H9 (cell line): Measurements from ENCODE around the gene C1D. TPM values are rescaled to one million over a fixed set of nuclear protein-coding genes. Genes with fewer than 3 reads are reported as not detected.

Experiments
- DNase-seq: peaks from one replicate; pipeline ENCODE4 v3.0.0-alpha.2; 2017
- H2AFZ ChIP-seq: one replicate; pipeline ENCODE4 v1.6.1; 2013; ENCODE audit warnings: mild to moderate bottlenecking, low read length, control low read depth, moderate library complexity
- H2AK5ac ChIP-seq: 2 replicates; pipeline ENCODE4 v1.6.1; 2013; ENCODE audit warnings: low read length, control low read depth, mixed read lengths; ENCODE audit not compliant: insufficient read length
- H2BK120ac ChIP-seq: one replicate; pipeline ENCODE4 v1.6.1; 2013; ENCODE audit warnings: low read depth, mild to moderate bottlenecking, low read length, control low read depth, inconsistent platforms; ENCODE audit not compliant: poor library complexity, severe bottlenecking
- H2BK12ac ChIP-seq: 2 replicates; pipeline ENCODE4 v1.6.1; 2013; ENCODE audit warnings: low read length, control low read depth, mixed read lengths, low read depth; ENCODE audit not compliant: insufficient read length
- H2BK15ac ChIP-seq: 2 replicates; pipeline ENCODE4 v1.6.1; 2013; ENCODE audit warnings: low read depth, low read length, control low read depth
- H2BK20ac ChIP-seq: one replicate; pipeline ENCODE4 v1.6.1; 2013; ENCODE audit warnings: low read depth, mild to moderate bottlenecking, low read length, control low read depth, inconsistent platforms; ENCODE audit not compliant: poor library complexity, severe bottlenecking
- H2BK5ac ChIP-seq: 2 replicates; pipeline ENCODE4 v1.6.1; 2013; ENCODE audit warnings: low read length, control low read depth, mixed read lengths; ENCODE audit not compliant: insufficient read length
- H3K14ac ChIP-seq: 2 replicates; pipeline ENCODE4 v1.6.1; 2013; ENCODE audit warnings: low read length, control low read depth; ENCODE audit not compliant: insufficient read depth
- H3K18ac ChIP-seq: 2 replicates; pipeline ENCODE4 v1.6.1; 2013; ENCODE audit warnings: low read depth, mild to moderate bottlenecking, mixed read lengths, low read length, control low read depth; ENCODE audit not compliant: insufficient read length
- H3K23ac ChIP-seq: 2 replicates; pipeline ENCODE4 v1.6.1; 2013; ENCODE audit warnings: low read length, control low read depth, mixed read lengths, low read depth; ENCODE audit not compliant: insufficient read length
- H3K23me2 ChIP-seq: 2 replicates; pipeline ENCODE4 v1.6.1; 2013; ENCODE audit warnings: low read depth, mild to moderate bottlenecking, mixed read lengths, low read length, control low read depth; ENCODE audit not compliant: insufficient read length, poor library complexity, severe bottlenecking
- H3K27ac ChIP-seq: 2 replicates; pipeline ENCODE4 v1.5.1; 2013; ENCODE audit warnings: low read length, control low read depth, mixed read lengths, low read depth; ENCODE audit not compliant: insufficient read length
- H3K27me3 ChIP-seq: 2 replicates; pipeline ENCODE4 v1.6.1; 2013; ENCODE audit warnings: low read length, control low read depth, inconsistent platforms; ENCODE audit not compliant: insufficient read depth
- H3K4ac ChIP-seq: 2 replicates; pipeline ENCODE4 v1.6.1; 2013; ENCODE audit warnings: low read depth, mild to moderate bottlenecking, control low read depth, inconsistent platforms, low read length, moderate library complexity
- H3K4me1 ChIP-seq: 2 replicates; pipeline ENCODE4 v1.6.1; 2013; ENCODE audit warnings: low read length, control low read depth, inconsistent platforms; ENCODE audit not compliant: insufficient read depth
- H3K4me2 ChIP-seq: 2 replicates; pipeline ENCODE4 v1.6.1; 2013; ENCODE audit warnings: low read length, control low read depth, mixed read lengths; ENCODE audit not compliant: insufficient read length, insufficient read depth
- H3K56ac ChIP-seq: 2 replicates; pipeline ENCODE4 v1.6.1; 2013; ENCODE audit warnings: low read depth, mild to moderate bottlenecking, mixed read lengths, low read length, control low read depth; ENCODE audit not compliant: insufficient read length
- H3K79me1 ChIP-seq: 2 replicates; pipeline ENCODE4 v1.6.1; 2013; ENCODE audit warnings: low read depth, mild to moderate bottlenecking, moderate library complexity, low read length, control low read depth, inconsistent platforms; ENCODE audit not compliant: insufficient read depth, poor library complexity, severe bottlenecking
- H3K79me2 ChIP-seq: 2 replicates; pipeline ENCODE4 v1.6.1; 2013; ENCODE audit warnings: low read length, control low read depth, inconsistent platforms; ENCODE audit not compliant: insufficient read depth
- H3K9ac ChIP-seq: 2 replicates; pipeline ENCODE4 v1.6.1; 2013; ENCODE audit warnings: low read length, control low read depth, mixed read lengths; ENCODE audit not compliant: insufficient read length; ENCODE audit errors: extremely low read depth
- H3K9me3 ChIP-seq: one replicate; pipeline ENCODE4 v1.6.1; 2013; ENCODE audit warnings: low read depth, low read length, inconsistent platforms; ENCODE audit not compliant: control insufficient read depth
- H3T11ph ChIP-seq: one replicate; pipeline ENCODE4 v1.6.1; 2013; ENCODE audit warnings: mild to moderate bottlenecking, low read length, control low read depth, inconsistent platforms
- H4K20me1 ChIP-seq: one replicate; pipeline ENCODE4 v1.6.1; 2013; ENCODE audit not compliant: control insufficient read depth, insufficient read length, insufficient read depth
- H4K5ac ChIP-seq: 2 replicates; pipeline ENCODE4 v1.6.1; 2013; ENCODE audit warnings: low read depth, mild to moderate bottlenecking, mixed read lengths, low read length, control low read depth; ENCODE audit not compliant: insufficient read length
- H4K8ac ChIP-seq: replicated peaks from 2 replicates; pipeline ENCODE4 v1.6.1; 2013; ENCODE audit warnings: low read length, control low read depth, mixed read lengths, low read depth; ENCODE audit not compliant: insufficient read length
- H4K91ac ChIP-seq: 2 replicates; pipeline ENCODE4 v1.6.1; 2013; ENCODE audit warnings: low read depth, mild to moderate bottlenecking, moderate library complexity, mixed read lengths, low read length, control low read depth; ENCODE audit not compliant: insufficient read length
- H3K27ac Mint-ChIP-seq, 3 experiments: 2 replicates in 2 of 3; 3 replicates in 1 of 3; pipeline ENCODE4 v1.8.0; 2020 to 2021; ENCODE audit warnings: mixed read lengths in 3 of 3, mild to moderate bottlenecking in 1 of 3, moderate library complexity in 1 of 3
- H3K27me3 Mint-ChIP-seq: 2 replicates; pipeline ENCODE4 v1.8.0; 2021; ENCODE audit warnings: low read depth, mild to moderate bottlenecking, moderate library complexity, mixed read lengths
- H3K36me3 Mint-ChIP-seq, 3 experiments: 2 replicates in 2 of 3; 3 replicates in 1 of 3; pipeline ENCODE4 v1.8.0; 2020 to 2021; ENCODE audit warnings: low read depth in 3 of 3, mixed read lengths in 3 of 3; ENCODE audit not compliant: insufficient read depth in 1 of 3
- H3K4me1 Mint-ChIP-seq, 2 experiments: 2 replicates each; pipeline ENCODE4 v1.8.0; 2020; ENCODE audit warnings: mixed read lengths in 2 of 2
- H3K4me3 Mint-ChIP-seq, 2 experiments: 2 replicates in 1 of 2; 3 replicates in 1 of 2; pipeline ENCODE4 v1.8.0; 2020 to 2021; ENCODE audit warnings: mild to moderate bottlenecking in 2 of 2, mixed read lengths in 2 of 2, moderate library complexity in 1 of 2
- H3K9me3 Mint-ChIP-seq, 2 experiments: 2 replicates in 1 of 2; 3 replicates in 1 of 2; pipeline ENCODE4 v1.8.0; 2020; ENCODE audit warnings: mild to moderate bottlenecking in 2 of 2, mixed read lengths in 2 of 2, moderate library complexity in 1 of 2
- CTCF ChIP-seq: fragments of 200-600 bp; sonication (generic); conservative IDR thresholded peaks from 3 replicates; pipeline ENCODE4 v1.8.0; 2021; ENCODE audit warnings: antibody characterized with exemption, mild to moderate bottlenecking
- WGBS: extraction: QIAGEN DNeasy Blood & Tissue Kit; methylation state at CpG from one replicate; pipeline ENCODE4 v1.1.7; 2013; ENCODE audit warnings: missing lambda C conversion rate, low lambda C conversion rate, mixed read lengths; ENCODE audit not compliant: insufficient read length; ENCODE audit errors: extremely low coverage; 5-methylcytosine and 5-hydroxymethylcytosine counted together
- total RNA-seq: library from RNA; stranded (reverse); gene quantifications from 2 replicates; pipeline ENCODE4 v1.2.1, GENCODE V29; 2021

Gene C1D
- total RNA-seq, 1 experiment from 2014 or later = 19.7 TPM

- no peak overlapping the region for H3K4ac ChIP-seq
- H4K5ac ChIP-seq = no peak overlapping the region
- H3K79me2 ChIP-seq = no peaks in the 10 kb centered on the region
- H3K27ac Mint-ChIP-seq = no peak overlapping the region
- H3K36me3 Mint-ChIP-seq = no peaks in the 10 kb centered on the region
- H3K27ac ChIP-seq = no peak overlapping the region
- no peak overlapping the region for H3T11ph ChIP-seq
- H2AK5ac ChIP-seq = no peak overlapping the region
- no peaks in the 10 kb centered on the region for H3K4me1 ChIP-seq
- no peak overlapping the region for H3K23ac ChIP-seq
- no peak overlapping the region for H3K4me2 ChIP-seq
- no peak overlapping the region for H4K8ac ChIP-seq
- H4K20me1 ChIP-seq = no peaks in the 10 kb centered on the region
- H4K91ac ChIP-seq = no peak overlapping the region
- WGBS = no CpG with 5 or more reads among the region's 8 CpGs
- H3K56ac ChIP-seq = no peak overlapping the region
- no peak overlapping the region for H2BK20ac ChIP-seq
- H3K14ac ChIP-seq = no peak overlapping the region
- no peak overlapping the region for H2BK12ac ChIP-seq
- no peak overlapping the region for H2BK15ac ChIP-seq
- no peaks in the 10 kb centered on the region for H3K27me3 ChIP-seq
- H3K4me3 Mint-ChIP-seq = no peak overlapping the region
- no peaks in the 10 kb centered on the region for H3K79me1 ChIP-seq
- no peak overlapping the region for H3K18ac ChIP-seq
- H3K9me3 ChIP-seq = no peaks in the 10 kb centered on the region
- H2BK120ac ChIP-seq = no peak overlapping the region
- H3K4me1 Mint-ChIP-seq = 0 out of 4 replicates have a peak, but pooled peaks cover 0 to 4% of the 10 kb centered on the region in 2 experiments
- H3K9me3 Mint-ChIP-seq = no peaks in the 10 kb centered on the region
- no peak overlapping the region for H2AFZ ChIP-seq
- DNase-seq = no peak
- no peak overlapping the region for H3K9ac ChIP-seq
- TF ChIP-seq CTCF = no peak
- no peaks in the 10 kb centered on the region for H3K23me2 ChIP-seq
- H2BK5ac ChIP-seq = no peak overlapping the region
- H3K27me3 Mint-ChIP-seq = peaks cover 6% of the 10 kb centered on the region; the same call in 1 of the 2 replicates
Measured at GRCh38 chr2:68099260-68099659, 36.5 kb upstream of the C1D start.
